PC-3 (cell line): ENCODE measurements around the gene TEKT5. TPM values are rescaled to one million over a fixed set of nuclear protein-coding genes. Genes with fewer than 3 reads are reported as not detected.

Experiments used
- ATAC-seq: fragments of 200-7000 bp; cut with Tn5 transposase; 2 replicates; pipeline ENCODE4 v1.9.1; 2020; ENCODE audit warnings: mild to moderate bottlenecking, moderate library complexity
- BruUV-seq: library from RNA; stranded (reverse); fragments of 400-500 nt; replicated peaks from 2 replicates; lab custom pipeline; 2021; lab: Mats Ljungman, UMichigan
- CTCF ChIA-PET: fragments of 300-600 bp; sonication (Branson Sonifier 250); formaldehyde crosslinking; loops from one replicate; lab custom pipeline; 2022; ENCODE audit warnings: antibody characterized with exemption; lab: Charles Lee
- POLR2A ChIA-PET: fragments of 300-600 bp; sonication (Branson Sonifier 250); formaldehyde crosslinking; loops from one replicate; lab custom pipeline; 2022; ENCODE audit warnings: antibody characterized with exemption; ENCODE audit not compliant: unreplicated experiment; lab: Charles Lee
- DNase-seq: peaks from one replicate; pipeline ENCODE4 v3.0.0-alpha.2; 2015
- H2AFZ ChIP-seq: fragments of 300-600 bp; sonication (generic); 2 replicates; pipeline ENCODE4 v1.6.0; 2016; ENCODE audit warnings: antibody characterized with exemption, low read length
- H3F3A ChIP-seq: fragments of 300-600 bp; sonication (generic); one replicate; pipeline ENCODE4 v1.6.0; 2017; ENCODE audit warnings: antibody characterized with exemption, low read length, control low read depth, mild to moderate bottlenecking; ENCODE audit not compliant: unreplicated experiment
- H3K27ac ChIP-seq: fragments of 300-600 bp; sonication (generic); 2 replicates; pipeline ENCODE4 v1.5.1; 2016; ENCODE audit warnings: mild to moderate bottlenecking, low read length
- H3K27me3 ChIP-seq: fragments of 300-600 bp; sonication (generic); 2 replicates; pipeline ENCODE4 v1.6.1; 2016; ENCODE audit warnings: low read length, mixed read lengths
- H3K36me3 ChIP-seq: fragments of 300-600 bp; sonication (generic); 2 replicates; pipeline ENCODE4 v1.6.1; 2016; ENCODE audit warnings: low read depth, mixed run types, low read length, mixed read lengths
- H3K4me1 ChIP-seq: fragments of 300-600 bp; sonication (generic); 2 replicates; pipeline ENCODE4 v1.5.1; 2016; ENCODE audit warnings: low read length; ENCODE audit not compliant: insufficient read depth
- H3K4me2 ChIP-seq: fragments of 300-600 bp; sonication (generic); 2 replicates; pipeline ENCODE4 v1.6.0; 2016; ENCODE audit warnings: low read length
- H3K4me3 ChIP-seq: fragments of 300-600 bp; sonication (generic); 2 replicates; pipeline ENCODE4 v1.5.1; 2016; ENCODE audit warnings: mild to moderate bottlenecking, low read length, mixed read lengths
- H3K79me2 ChIP-seq: fragments of 300-600 bp; sonication (generic); 2 replicates; pipeline ENCODE4 v1.6.1; 2017; ENCODE audit warnings: low read length, mixed read lengths
- H3K9ac ChIP-seq: fragments of 300-600 bp; sonication (generic); 2 replicates; pipeline ENCODE4 v1.6.0; 2016; ENCODE audit warnings: mild to moderate bottlenecking, low read length
- H3K9me2 ChIP-seq: fragments of 300-600 bp; sonication (generic); replicated peaks from 2 replicates; pipeline ENCODE4 v1.6.1; 2016; ENCODE audit warnings: mixed run types, low read length, mixed read lengths
- H3K9me3 ChIP-seq: fragments of 300-600 bp; sonication (generic); 2 replicates; pipeline ENCODE4 v1.6.1; 2016; ENCODE audit warnings: low read length, mixed read lengths
- H4K20me1 ChIP-seq: fragments of 300-600 bp; sonication (generic); 2 replicates; pipeline ENCODE4 v1.6.1; 2016; ENCODE audit warnings: low read length, mixed read lengths
- EZH2 ChIP-seq: fragments of 300-600 bp; sonication (generic); IDR thresholded peaks from one replicate; pipeline ENCODE4 v1.6.1; 2017; ENCODE audit warnings: antibody characterized with exemption, mild to moderate bottlenecking, low read length; ENCODE audit not compliant: unreplicated experiment
- EZH2phosphoT487 ChIP-seq: fragments of 300-600 bp; sonication (generic); IDR thresholded peaks from 2 replicates; pipeline ENCODE4 v1.6.1; 2018; ENCODE audit warnings: mild to moderate bottlenecking, antibody characterized with exemption, low read length, borderline replicate concordance
- intact Hi-C: fragments of 100-400 bp; cut with micrococcal nuclease; formaldehyde crosslinking; loops from 2 replicates; pipeline ENCODE4 v1.9.0; 2023
- total RNA-seq: library from RNA; depleted of rRNA; stranded (reverse); fragments of >200 nt; gene quantifications from 2 replicates; pipeline ENCODE4 v1.2.3, GENCODE V29; 2014
- TF ChIP-seq, protein P1 (sequence below): fragments of 300-600 bp; sonication (generic); conservative IDR thresholded peaks from 2 replicates; pipeline ENCODE4 v1.5.1; 2017; ENCODE audit warnings: antibody characterized with exemption, low read depth, mild to moderate bottlenecking, low read length

The TEKT5 gene
- total RNA-seq, 1 experiment from 2014 or later = not detected

DNA sequence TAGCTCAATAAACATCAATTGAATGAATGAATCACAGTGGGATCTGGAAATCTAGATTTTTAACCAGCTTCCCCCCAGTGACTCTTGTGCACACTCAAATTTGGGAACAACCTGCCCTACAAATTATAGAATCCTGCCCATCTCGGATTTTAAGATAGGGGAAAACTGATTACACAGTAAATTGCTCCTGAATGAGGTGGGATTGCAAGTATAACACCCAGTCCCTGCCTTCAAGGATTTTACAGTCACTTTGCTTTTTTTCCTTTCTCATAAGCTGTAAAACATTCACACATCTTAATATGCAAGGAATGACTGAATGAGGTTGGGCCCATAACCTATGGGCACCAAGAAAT lies 48.5 kb downstream of the TEKT5 start:
- Histone ChIP-seq H3K27ac (no peak overlapping the region), H3K79me2 (no peaks in the 10 kb centered on the region), H3K9me3 (no peaks in the 10 kb centered on the region), H3K27me3 (no peaks in the 10 kb centered on the region), H4K20me1 (no peaks in the 10 kb centered on the region), H3K9me2 (no peaks in the 10 kb centered on the region), H3K4me3 (no peak overlapping the region), H3K9ac (no peak overlapping the region), H3K4me2 (no peak overlapping the region), H3F3A (no peaks in the 10 kb centered on the region), H3K36me3 (no peaks in the 10 kb centered on the region), H3K4me1 (no peaks in the 10 kb centered on the region), H2AFZ (no peak overlapping the region)
- ChIA-PET POLR2A (no interaction called here), CTCF (no interaction called here)
- no TSS peak for BruUV-seq
- ATAC-seq (no peak), DNase-seq (no peak)
- intact Hi-C loops = no loop called here
- TF ChIP-seq EZH2 (no peak), EZH2phosphoT487 (no peak)
- TF ChIP-seq, protein P1, sequence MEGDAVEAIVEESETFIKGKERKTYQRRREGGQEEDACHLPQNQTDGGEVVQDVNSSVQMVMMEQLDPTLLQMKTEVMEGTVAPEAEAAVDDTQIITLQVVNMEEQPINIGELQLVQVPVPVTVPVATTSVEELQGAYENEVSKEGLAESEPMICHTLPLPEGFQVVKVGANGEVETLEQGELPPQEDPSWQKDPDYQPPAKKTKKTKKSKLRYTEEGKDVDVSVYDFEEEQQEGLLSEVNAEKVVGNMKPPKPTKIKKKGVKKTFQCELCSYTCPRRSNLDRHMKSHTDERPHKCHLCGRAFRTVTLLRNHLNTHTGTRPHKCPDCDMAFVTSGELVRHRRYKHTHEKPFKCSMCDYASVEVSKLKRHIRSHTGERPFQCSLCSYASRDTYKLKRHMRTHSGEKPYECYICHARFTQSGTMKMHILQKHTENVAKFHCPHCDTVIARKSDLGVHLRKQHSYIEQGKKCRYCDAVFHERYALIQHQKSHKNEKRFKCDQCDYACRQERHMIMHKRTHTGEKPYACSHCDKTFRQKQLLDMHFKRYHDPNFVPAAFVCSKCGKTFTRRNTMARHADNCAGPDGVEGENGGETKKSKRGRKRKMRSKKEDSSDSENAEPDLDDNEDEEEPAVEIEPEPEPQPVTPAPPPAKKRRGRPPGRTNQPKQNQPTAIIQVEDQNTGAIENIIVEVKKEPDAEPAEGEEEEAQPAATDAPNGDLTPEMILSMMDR = no peak

DNA sequence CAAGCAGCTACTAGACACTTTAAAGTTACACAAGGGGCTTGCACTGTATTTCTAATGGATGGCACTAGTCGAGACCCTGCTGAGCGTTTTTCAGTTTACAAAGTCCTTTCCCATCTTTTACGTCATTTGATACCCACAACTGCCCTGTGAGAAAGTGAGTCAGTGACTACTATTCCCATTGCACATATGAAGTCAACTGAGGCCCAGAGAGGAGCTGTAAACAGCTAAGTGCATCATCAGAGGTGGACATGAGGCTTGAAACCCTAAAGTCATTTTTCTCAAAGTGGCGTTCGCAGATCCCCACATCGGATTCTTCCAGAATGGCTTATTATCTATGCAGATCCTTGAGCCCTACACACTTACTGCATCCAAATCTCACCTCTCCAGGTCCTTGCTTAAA lies 50.6 kb downstream of the TEKT5 start:
- Histone ChIP-seq H3K4me1 (no peaks in the 10 kb centered on the region), H3K36me3 (no peaks in the 10 kb centered on the region), H3F3A (no peaks in the 10 kb centered on the region), H3K9me2 (no peaks in the 10 kb centered on the region), H3K4me3 (no peak overlapping the region), H3K79me2 (no peaks in the 10 kb centered on the region), H3K27ac (no peak overlapping the region), H3K4me2 (no peak overlapping the region), H3K27me3 (no peaks in the 10 kb centered on the region), H3K9ac (no peak overlapping the region), H2AFZ (no peak overlapping the region), H3K9me3 (no peaks in the 10 kb centered on the region), H4K20me1 (no peaks in the 10 kb centered on the region)
- intact Hi-C loops = no loop called here
- no peak for DNase-seq
- no peak for ATAC-seq
- TF ChIP-seq, protein P1 = no peak
- no peak for TF ChIP-seq EZH2phosphoT487
- TF ChIP-seq EZH2 = no peak
- ChIA-PET POLR2A (no interaction called here), CTCF (no interaction called here)
- BruUV-seq = no TSS peak

DNA sequence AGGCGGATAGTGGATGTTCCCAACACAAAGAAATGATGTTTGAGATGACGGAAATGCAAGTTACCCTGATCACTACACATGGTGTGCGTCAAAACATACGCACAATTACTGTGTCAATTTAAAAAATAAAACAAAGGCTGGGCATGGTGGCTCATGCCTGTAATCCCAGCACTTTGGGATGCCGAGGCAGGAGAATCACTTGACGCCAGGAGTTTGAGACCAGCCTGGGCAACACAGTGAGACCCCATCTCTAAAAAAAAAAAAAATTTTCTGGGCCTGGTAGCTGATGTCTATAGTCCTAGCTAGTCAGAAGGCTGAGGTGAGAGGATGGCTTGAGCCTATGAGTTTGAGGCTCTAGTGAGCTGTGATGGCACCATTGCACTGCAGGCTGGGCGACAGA lies 51.8 kb downstream of the TEKT5 start:
- no peaks in the 10 kb centered on the region for H3F3A ChIP-seq
- no TSS peak for BruUV-seq
- TF ChIP-seq EZH2 = no peak
- TF ChIP-seq, protein P1 = no peak
- TF ChIP-seq EZH2phosphoT487 = no peak
- H3K27me3 ChIP-seq = no peaks in the 10 kb centered on the region
- no peaks in the 10 kb centered on the region for H3K79me2 ChIP-seq
- DNase-seq = no peak
- H3K36me3 ChIP-seq = no peaks in the 10 kb centered on the region
- H4K20me1 ChIP-seq = no peaks in the 10 kb centered on the region
- no peak overlapping the region for H3K4me3 ChIP-seq
- no peaks in the 10 kb centered on the region for H3K9me3 ChIP-seq
- no peak overlapping the region for H2AFZ ChIP-seq
- intact Hi-C loops = no loop called here
- no peak overlapping the region for H3K4me2 ChIP-seq
- no peak overlapping the region for H3K27ac ChIP-seq
- H3K4me1 ChIP-seq = no peaks in the 10 kb centered on the region
- ChIA-PET CTCF (no interaction called here), POLR2A (no interaction called here)
- no peaks in the 10 kb centered on the region for H3K9me2 ChIP-seq
- no peak overlapping the region for H3K9ac ChIP-seq
- no peak for ATAC-seq
